Right lobe of liver (tissue), 6 donors: ENCODE data around the gene PTPN5. TPM values are rescaled to one million over a fixed set of nuclear protein-coding genes. Genes with fewer than 3 reads are reported as not detected.

Experiments used
- ATAC-seq, 4 donors: fragments of 200-7000 bp; cut with Tn5 transposase; one replicate each; pipeline ENCODE4 v1.9.1; 2020; ENCODE audit warnings: mild to moderate bottlenecking in 4 of 4, moderate library complexity in 4 of 4
- DNase-seq, 3 donors: peaks; one replicate each; pipeline ENCODE4 v3.0.0-alpha.2; 2020
- H3K27ac ChIP-seq, 3 donors: fragments of 200-600 bp; one replicate each; pipeline ENCODE4 v1.8.0; 2022
- H3K27me3 ChIP-seq, 2 donors: fragments of 200-600 bp; one replicate each; pipeline ENCODE4 v1.8.0; 2022
- H3K36me3 ChIP-seq, 4 donors: fragments of 200-600 bp; sonication (generic) in 1 of 4; one replicate each; pipeline versions ENCODE4 v1.5.1 to v1.8.0; 2017 to 2022; ENCODE audit warnings: control low read depth in 1 of 4
- H3K4me1 ChIP-seq, 4 donors: fragments of 200-600 bp; sonication (generic) in 1 of 4; one replicate each; pipeline versions ENCODE4 v1.5.1 to v1.8.0; 2017 to 2022; ENCODE audit warnings: control low read depth in 1 of 4
- H3K4me3 ChIP-seq, 3 donors: fragments of 200-600 bp; one replicate each; pipeline ENCODE4 v1.8.0; 2022
- H3K9me3 ChIP-seq, 4 donors: fragments of 200-600 bp; sonication (generic) in 1 of 4; one replicate each; pipeline versions ENCODE4 v1.5.1 to v1.8.0; 2017 to 2022; ENCODE audit warnings: control low read depth in 1 of 4
- POLR2A ChIP-seq: fragments of 450-650 bp; IDR thresholded peaks from one replicate; pipeline ENCODE4 v1.6.1; 2017; ENCODE audit warnings: antibody characterized with exemption, mild to moderate bottlenecking
- WGBS: methylation state at CpG from one replicate; pipeline ENCODE4 v1.1.6; 2018; ENCODE audit warnings: low coverage, low lambda C conversion rate; ENCODE audit not compliant: insufficient coverage; ENCODE audit errors: missing lambda C conversion rate; 5-methylcytosine and 5-hydroxymethylcytosine counted together
- intact Hi-C, 2 donors: fragments of 100-400 bp; cut with DNase I; formaldehyde crosslinking; loops; one replicate each; pipeline versions ENCODE4 v1.11.2 to v1.14.1; 2022
- total RNA-seq, 6 experiments: library from RNA; depleted of rRNA in 2 of 6; stranded (reverse); fragments of >200 nt in 2 of 6; fragmentation: NEBNext Ultra II Directional in 3 of 6; extraction: Animal tissue kit (Norgen Biotek cat#: 25700) in 3 of 6; gene quantifications; one replicate each; pipeline versions ENCODE4 v1.1.0 to v1.2.4, GENCODE V29; 2016 to 2023
- TF ChIP-seq, protein P1 (sequence below), 4 donors: fragments of 200-600 bp in 3 of 4; fragments of 450-650 bp in 1 of 4; IDR thresholded peaks; one replicate each; pipeline versions ENCODE4 v1.5.1 to v1.8.0; 2016 to 2022; ENCODE audit warnings: antibody characterized with exemption in 4 of 4, mild to moderate bottlenecking in 2 of 4
- donor health status: DM: no; HTN: yes; CAD: no.
- donor health status: DM: no; HTN: no; CAD: no.
- donor health status: DM: no; HTN: no; CAD: no.
- donor health status: DM: no; HTN: yes; CAD: no.
- donor health status: DM: no; HTN: yes; CAD: no.

PTPN5 gene
- total RNA-seq, 6 experiments from 2014 or later: not detected

DNA sequence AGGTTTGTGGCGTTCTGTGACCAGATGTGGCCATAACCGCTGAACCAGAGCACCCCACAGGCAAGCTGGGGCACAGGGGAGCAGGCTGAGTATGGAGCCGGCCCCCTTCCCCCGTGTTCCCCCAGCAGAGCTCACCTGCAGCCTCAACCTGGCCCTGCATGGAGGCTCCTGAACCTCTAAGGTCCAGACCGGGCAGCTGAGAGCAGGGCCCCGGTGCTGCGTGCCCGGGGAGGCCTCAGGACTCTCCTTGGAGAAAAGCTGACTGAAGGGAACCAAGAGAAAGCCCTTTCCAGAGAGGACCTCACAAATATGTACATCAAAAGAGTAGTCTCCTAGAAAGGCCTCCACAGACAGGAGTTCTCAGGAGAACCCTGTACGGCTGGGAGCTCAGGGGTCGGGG, 48.2 kb downstream of the PTPN5 start:
- Histone ChIP-seq H3K27me3 (no peaks in the 10 kb centered on the region), H3K4me3 (no peak overlapping the region), H3K27ac (no peak overlapping the region), H3K9me3 (no peaks in the 10 kb centered on the region), H3K4me1 (no peaks in the 10 kb centered on the region), H3K36me3 (no peaks in the 10 kb centered on the region)
- WGBS: 75% methylated on average over 2 of the region's 10 CpGs
- DNase-seq (no peak), ATAC-seq (no peak)
- no peak for TF ChIP-seq POLR2A
- TF ChIP-seq, protein P1, sequence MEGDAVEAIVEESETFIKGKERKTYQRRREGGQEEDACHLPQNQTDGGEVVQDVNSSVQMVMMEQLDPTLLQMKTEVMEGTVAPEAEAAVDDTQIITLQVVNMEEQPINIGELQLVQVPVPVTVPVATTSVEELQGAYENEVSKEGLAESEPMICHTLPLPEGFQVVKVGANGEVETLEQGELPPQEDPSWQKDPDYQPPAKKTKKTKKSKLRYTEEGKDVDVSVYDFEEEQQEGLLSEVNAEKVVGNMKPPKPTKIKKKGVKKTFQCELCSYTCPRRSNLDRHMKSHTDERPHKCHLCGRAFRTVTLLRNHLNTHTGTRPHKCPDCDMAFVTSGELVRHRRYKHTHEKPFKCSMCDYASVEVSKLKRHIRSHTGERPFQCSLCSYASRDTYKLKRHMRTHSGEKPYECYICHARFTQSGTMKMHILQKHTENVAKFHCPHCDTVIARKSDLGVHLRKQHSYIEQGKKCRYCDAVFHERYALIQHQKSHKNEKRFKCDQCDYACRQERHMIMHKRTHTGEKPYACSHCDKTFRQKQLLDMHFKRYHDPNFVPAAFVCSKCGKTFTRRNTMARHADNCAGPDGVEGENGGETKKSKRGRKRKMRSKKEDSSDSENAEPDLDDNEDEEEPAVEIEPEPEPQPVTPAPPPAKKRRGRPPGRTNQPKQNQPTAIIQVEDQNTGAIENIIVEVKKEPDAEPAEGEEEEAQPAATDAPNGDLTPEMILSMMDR (IDR thresholded peaks at IDR 0.05): no peak
- intact Hi-C loops: no loop called here

DNA sequence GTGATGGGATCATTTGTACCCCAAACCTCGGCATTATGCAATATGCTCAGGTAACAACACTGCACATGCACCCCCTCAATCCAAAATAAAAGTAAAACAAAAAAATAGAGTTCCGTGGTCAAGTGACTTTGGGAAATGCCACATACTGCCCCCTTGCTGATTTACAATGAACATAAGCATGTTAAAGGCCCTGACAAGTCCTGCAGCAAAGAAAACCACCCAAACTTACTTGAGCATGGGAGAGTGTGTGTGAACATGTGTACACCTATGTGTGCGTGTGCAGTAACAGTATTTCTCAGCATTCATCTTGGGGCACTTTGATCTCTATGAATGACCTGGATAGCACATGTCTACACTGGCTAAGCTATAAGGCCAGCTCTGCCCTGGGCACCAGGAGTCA, 49.8 kb downstream of the PTPN5 start:
- H3K27ac ChIP-seq: no peak overlapping the region
- no peaks in the 10 kb centered on the region for H3K9me3 ChIP-seq
- TF ChIP-seq, protein P1 (IDR thresholded peaks at IDR 0.05): no peak
- no peak for TF ChIP-seq POLR2A
- intact Hi-C loops: no loop called here
- H3K4me3 ChIP-seq: no peak overlapping the region
- 69% methylated on average over 2 of the region's 3 CpGs for WGBS
- H3K36me3 ChIP-seq: no peaks in the 10 kb centered on the region
- ATAC-seq (no peak), DNase-seq (no peak)
- no peaks in the 10 kb centered on the region for H3K27me3 ChIP-seq
- H3K4me1 ChIP-seq: no peaks in the 10 kb centered on the region

DNA sequence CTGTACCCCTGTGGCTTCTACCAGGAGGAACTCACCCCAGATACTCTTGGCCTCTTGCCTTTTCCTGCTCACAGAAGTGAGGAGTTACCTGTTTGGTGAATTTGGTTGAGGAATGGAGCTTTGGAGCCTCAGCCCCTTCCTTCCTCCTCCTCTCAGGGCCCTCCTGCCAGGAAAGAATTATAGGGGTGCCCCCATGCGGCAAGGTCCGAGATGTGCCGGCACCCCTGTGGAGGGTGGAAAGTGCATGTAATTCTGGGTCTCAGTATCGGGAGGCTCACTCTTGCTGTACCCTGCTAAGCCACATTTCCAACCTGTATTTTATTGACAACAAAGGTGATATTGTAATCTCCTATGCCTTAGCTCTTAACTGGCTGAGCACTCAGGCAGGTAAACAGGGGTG, 51.9 kb downstream of the PTPN5 start:
- intact Hi-C loops: no loop called here
- no CpG with 5 or more reads among the region's 4 CpGs for WGBS

DNA sequence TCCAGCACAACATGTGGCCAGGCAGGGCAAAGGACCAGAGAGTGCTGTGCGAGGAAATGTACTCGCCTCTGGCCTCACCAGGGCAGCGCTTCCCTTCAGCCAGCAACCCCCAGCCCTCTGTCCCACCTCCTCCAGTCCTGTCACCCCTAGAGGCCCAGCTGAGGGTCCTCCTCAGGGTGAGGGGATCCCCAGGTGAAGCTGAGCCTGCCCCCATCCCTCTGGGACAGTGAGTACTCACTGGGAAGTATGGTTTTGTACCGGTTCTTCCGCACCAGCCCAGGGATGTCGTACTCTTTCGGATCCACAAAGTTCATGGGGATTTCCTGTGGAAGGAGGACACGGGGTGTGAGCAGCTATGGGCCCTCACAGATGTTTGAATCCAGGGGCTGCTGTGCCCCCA, 54.0 kb downstream of the PTPN5 start:
- ATAC-seq (no peak), DNase-seq (no peak)
- Histone ChIP-seq H3K4me3 (no peak overlapping the region), H3K9me3 (no peaks in the 10 kb centered on the region), H3K4me1 (no peaks in the 10 kb centered on the region), H3K27me3 (no peaks in the 10 kb centered on the region), H3K36me3 (no peaks in the 10 kb centered on the region), H3K27ac (no peak overlapping the region)
- WGBS: no CpG with 5 or more reads among the region's 8 CpGs
- intact Hi-C loops: no loop called here
- no peak for TF ChIP-seq POLR2A
- TF ChIP-seq, protein P1 (IDR thresholded peaks at IDR 0.05): no peak

More for the DNA sequence above, 51.9 kb downstream of the PTPN5 start:
- Histone ChIP-seq H3K27me3 (no peaks in the 10 kb centered on the region), H3K4me3 (no peak overlapping the region), H3K9me3 (no peaks in the 10 kb centered on the region), H3K27ac (no peak overlapping the region), H3K36me3 (no peaks in the 10 kb centered on the region), H3K4me1 (no peaks in the 10 kb centered on the region)
- DNase-seq (no peak), ATAC-seq (no peak)
- TF ChIP-seq, protein P1 (IDR thresholded peaks at IDR 0.05): no peak
- no peak for TF ChIP-seq POLR2A

DNA sequence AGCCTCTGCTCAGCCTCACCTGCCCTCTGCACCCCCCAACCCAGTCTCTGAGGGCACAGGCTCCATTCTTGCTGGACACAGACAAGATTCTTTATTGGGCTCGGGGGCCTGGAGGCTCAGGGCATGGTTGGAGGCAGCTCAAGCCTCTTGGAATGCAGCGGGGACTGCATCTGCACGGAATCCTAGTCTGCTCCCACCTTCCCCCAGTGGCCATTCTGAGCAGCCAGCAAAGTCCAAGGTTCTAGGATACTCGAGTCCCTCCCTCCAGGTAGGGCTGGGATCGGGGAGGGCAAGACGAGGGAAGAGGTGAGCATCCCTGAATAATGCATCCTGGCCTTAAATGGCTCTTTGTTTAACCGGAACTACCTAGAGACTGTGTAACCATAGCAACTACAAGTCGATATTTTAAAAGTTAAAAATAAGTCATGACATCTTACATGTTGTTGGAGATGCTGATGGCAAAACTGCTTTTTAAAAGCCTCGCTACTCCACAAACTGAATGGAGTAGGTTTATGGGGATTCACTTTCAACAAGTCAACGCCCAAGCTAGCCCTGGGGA, 54.9 kb downstream of the PTPN5 start:
- no peak overlapping the region for H3K4me3 ChIP-seq
- no peak for TF ChIP-seq POLR2A
- TF ChIP-seq, protein P1 (IDR thresholded peaks at IDR 0.05): no peak
- DNase-seq: no peak
- no peak overlapping the region for H3K27ac ChIP-seq
- H3K27me3 ChIP-seq: no peaks in the 10 kb centered on the region
- H3K9me3 ChIP-seq: no peaks in the 10 kb centered on the region
- ATAC-seq: no peak
- H3K36me3 ChIP-seq: no peaks in the 10 kb centered on the region
- intact Hi-C loops: no loop called here
- 43% methylated on average over 9 of the region's 10 CpGs for WGBS
- H3K4me1 ChIP-seq: no peaks in the 10 kb centered on the region
